Ovary (tissue), 3 donors: Measurements from ENCODE around the gene ABCF2.

ENCODE experiments used
- CTCF ChIP-seq, 3 donors: fragments of 450-650 bp in 2 of 3; fragments of 200-600 bp in 1 of 3; IDR thresholded peaks; one replicate each; pipeline versions ENCODE4 v1.5.1 to v1.8.0; 2016 to 2022; ENCODE audit warnings: antibody characterized with exemption in 3 of 3, mild to moderate bottlenecking in 1 of 3
- POLR2A ChIP-seq: fragments of 450-650 bp; IDR thresholded peaks from one replicate; pipeline ENCODE4 v1.6.1; 2017; ENCODE audit warnings: antibody characterized with exemption, mild to moderate bottlenecking, moderate library complexity
- donor health status: DM: no; HTN: no; CAD: no.

GRCh38 chr7:151186640-151187408 is 40.2 kb downstream of the ABCF2 start, which contains the start of gene ASB10:
- no peak for TF ChIP-seq CTCF (IDR thresholded peaks at IDR 0.05)
- TF ChIP-seq POLR2A, result no peak
